GM19238 (cell line): ENCODE results near the gene NOP10.

Source experiments
- DNase-seq: peaks from one replicate; pipeline ENCODE4 v3.0.0; 2011; ENCODE audit warnings: low spot score; ENCODE audit not compliant: insufficient read length

NOP10 gene

GRCh38 chr15:34332553-34333120 is 10.3 kb downstream of the NOP10 start:
- no peak for DNase-seq

- no peak for DNase-seq
Observed at GRCh38 chr15:34331809-34332208, 11.1 kb downstream of the NOP10 start.

- DNase-seq = no peak
Observed at GRCh38 chr15:34330279-34330678, 12.7 kb downstream of the NOP10 start.

- DNase-seq = no peak
Observed at GRCh38 chr15:34329006-34329405, 13.9 kb downstream of the NOP10 start.

GRCh38 chr15:34327906-34328305 is 15.0 kb downstream of the NOP10 start:
- DNase-seq = no peak

- DNase-seq = no peak
Observed at GRCh38 chr15:34325368-34325767, 17.6 kb downstream of the NOP10 start.

- DNase-seq = no peak
Observed at GRCh38 chr15:34324933-34325332, 18.0 kb downstream of the NOP10 start.

- DNase-seq = no peak
Observed at GRCh38 chr15:34323217-34323616, 19.7 kb downstream of the NOP10 start.

- no peak for DNase-seq
Observed at GRCh38 chr15:34318277-34319079, 24.5 kb downstream of the NOP10 start.

- DNase-seq = no peak
Observed at GRCh38 chr15:34314491-34315490, 28.1 kb downstream of the NOP10 start.

- DNase-seq = no peak
Observed at GRCh38 chr15:34311563-34311962, 31.4 kb downstream of the NOP10 start.

- DNase-seq = no peak
Observed at GRCh38 chr15:34304613-34305012, 38.3 kb downstream of the NOP10 start.

GRCh38 chr15:34301058-34301457 is 41.9 kb downstream of the NOP10 start:
- DNase-seq = no peak

GRCh38 chr15:34297059-34297458 is 45.9 kb downstream of the NOP10 start:
- DNase-seq = no peak

- DNase-seq = no peak
Observed at GRCh38 chr15:34292621-34293020, 50.3 kb downstream of the NOP10 start.
